H9 (cell line): Measurements from ENCODE around the gene BTRC. TPM values are rescaled to one million over a fixed set of nuclear protein-coding genes. Genes with fewer than 3 reads are reported as not detected.

ENCODE experiments used
- DNase-seq: peaks from one replicate; pipeline ENCODE4 v3.0.0-alpha.2; 2017
- H2AFZ ChIP-seq: one replicate; pipeline ENCODE4 v1.6.1; 2013; ENCODE audit warnings: mild to moderate bottlenecking, low read length, control low read depth, moderate library complexity
- H2AK5ac ChIP-seq: 2 replicates; pipeline ENCODE4 v1.6.1; 2013; ENCODE audit warnings: low read length, control low read depth, mixed read lengths; ENCODE audit not compliant: insufficient read length
- H2BK120ac ChIP-seq: one replicate; pipeline ENCODE4 v1.6.1; 2013; ENCODE audit warnings: low read depth, mild to moderate bottlenecking, low read length, control low read depth, inconsistent platforms; ENCODE audit not compliant: poor library complexity, severe bottlenecking
- H2BK12ac ChIP-seq: 2 replicates; pipeline ENCODE4 v1.6.1; 2013; ENCODE audit warnings: low read length, control low read depth, mixed read lengths, low read depth; ENCODE audit not compliant: insufficient read length
- H2BK15ac ChIP-seq: 2 replicates; pipeline ENCODE4 v1.6.1; 2013; ENCODE audit warnings: low read depth, low read length, control low read depth
- H2BK20ac ChIP-seq: one replicate; pipeline ENCODE4 v1.6.1; 2013; ENCODE audit warnings: low read depth, mild to moderate bottlenecking, low read length, control low read depth, inconsistent platforms; ENCODE audit not compliant: poor library complexity, severe bottlenecking
- H2BK5ac ChIP-seq: 2 replicates; pipeline ENCODE4 v1.6.1; 2013; ENCODE audit warnings: low read length, control low read depth, mixed read lengths; ENCODE audit not compliant: insufficient read length
- H3K14ac ChIP-seq: 2 replicates; pipeline ENCODE4 v1.6.1; 2013; ENCODE audit warnings: low read length, control low read depth; ENCODE audit not compliant: insufficient read depth
- H3K18ac ChIP-seq: 2 replicates; pipeline ENCODE4 v1.6.1; 2013; ENCODE audit warnings: low read depth, mild to moderate bottlenecking, mixed read lengths, low read length, control low read depth; ENCODE audit not compliant: insufficient read length
- H3K23ac ChIP-seq: 2 replicates; pipeline ENCODE4 v1.6.1; 2013; ENCODE audit warnings: low read length, control low read depth, mixed read lengths, low read depth; ENCODE audit not compliant: insufficient read length
- H3K23me2 ChIP-seq: 2 replicates; pipeline ENCODE4 v1.6.1; 2013; ENCODE audit warnings: low read depth, mild to moderate bottlenecking, mixed read lengths, low read length, control low read depth; ENCODE audit not compliant: insufficient read length, poor library complexity, severe bottlenecking
- H3K27ac ChIP-seq: 2 replicates; pipeline ENCODE4 v1.5.1; 2013; ENCODE audit warnings: low read length, control low read depth, mixed read lengths, low read depth; ENCODE audit not compliant: insufficient read length
- H3K27me3 ChIP-seq: 2 replicates; pipeline ENCODE4 v1.6.1; 2013; ENCODE audit warnings: low read length, control low read depth, inconsistent platforms; ENCODE audit not compliant: insufficient read depth
- H3K4ac ChIP-seq: 2 replicates; pipeline ENCODE4 v1.6.1; 2013; ENCODE audit warnings: low read depth, mild to moderate bottlenecking, control low read depth, inconsistent platforms, low read length, moderate library complexity
- H3K4me1 ChIP-seq: 2 replicates; pipeline ENCODE4 v1.6.1; 2013; ENCODE audit warnings: low read length, control low read depth, inconsistent platforms; ENCODE audit not compliant: insufficient read depth
- H3K4me2 ChIP-seq: 2 replicates; pipeline ENCODE4 v1.6.1; 2013; ENCODE audit warnings: low read length, control low read depth, mixed read lengths; ENCODE audit not compliant: insufficient read length, insufficient read depth
- H3K56ac ChIP-seq: 2 replicates; pipeline ENCODE4 v1.6.1; 2013; ENCODE audit warnings: low read depth, mild to moderate bottlenecking, mixed read lengths, low read length, control low read depth; ENCODE audit not compliant: insufficient read length
- H3K79me1 ChIP-seq: 2 replicates; pipeline ENCODE4 v1.6.1; 2013; ENCODE audit warnings: low read depth, mild to moderate bottlenecking, moderate library complexity, low read length, control low read depth, inconsistent platforms; ENCODE audit not compliant: insufficient read depth, poor library complexity, severe bottlenecking
- H3K79me2 ChIP-seq: 2 replicates; pipeline ENCODE4 v1.6.1; 2013; ENCODE audit warnings: low read length, control low read depth, inconsistent platforms; ENCODE audit not compliant: insufficient read depth
- H3K9ac ChIP-seq: 2 replicates; pipeline ENCODE4 v1.6.1; 2013; ENCODE audit warnings: low read length, control low read depth, mixed read lengths; ENCODE audit not compliant: insufficient read length; ENCODE audit errors: extremely low read depth
- H3K9me3 ChIP-seq: one replicate; pipeline ENCODE4 v1.6.1; 2013; ENCODE audit warnings: low read depth, low read length, inconsistent platforms; ENCODE audit not compliant: control insufficient read depth
- H3T11ph ChIP-seq: one replicate; pipeline ENCODE4 v1.6.1; 2013; ENCODE audit warnings: mild to moderate bottlenecking, low read length, control low read depth, inconsistent platforms
- H4K20me1 ChIP-seq: one replicate; pipeline ENCODE4 v1.6.1; 2013; ENCODE audit not compliant: control insufficient read depth, insufficient read length, insufficient read depth
- H4K5ac ChIP-seq: 2 replicates; pipeline ENCODE4 v1.6.1; 2013; ENCODE audit warnings: low read depth, mild to moderate bottlenecking, mixed read lengths, low read length, control low read depth; ENCODE audit not compliant: insufficient read length
- H4K8ac ChIP-seq: replicated peaks from 2 replicates; pipeline ENCODE4 v1.6.1; 2013; ENCODE audit warnings: low read length, control low read depth, mixed read lengths, low read depth; ENCODE audit not compliant: insufficient read length
- H4K91ac ChIP-seq: 2 replicates; pipeline ENCODE4 v1.6.1; 2013; ENCODE audit warnings: low read depth, mild to moderate bottlenecking, moderate library complexity, mixed read lengths, low read length, control low read depth; ENCODE audit not compliant: insufficient read length
- H3K27ac Mint-ChIP-seq, 3 experiments: 2 replicates in 2 of 3; 3 replicates in 1 of 3; pipeline ENCODE4 v1.8.0; 2020 to 2021; ENCODE audit warnings: mixed read lengths in 3 of 3, mild to moderate bottlenecking in 1 of 3, moderate library complexity in 1 of 3
- H3K27me3 Mint-ChIP-seq: 2 replicates; pipeline ENCODE4 v1.8.0; 2021; ENCODE audit warnings: low read depth, mild to moderate bottlenecking, moderate library complexity, mixed read lengths
- H3K36me3 Mint-ChIP-seq, 3 experiments: 2 replicates in 2 of 3; 3 replicates in 1 of 3; pipeline ENCODE4 v1.8.0; 2020 to 2021; ENCODE audit warnings: low read depth in 3 of 3, mixed read lengths in 3 of 3; ENCODE audit not compliant: insufficient read depth in 1 of 3
- H3K4me1 Mint-ChIP-seq, 2 experiments: 2 replicates each; pipeline ENCODE4 v1.8.0; 2020; ENCODE audit warnings: mixed read lengths in 2 of 2
- H3K4me3 Mint-ChIP-seq, 2 experiments: 2 replicates in 1 of 2; 3 replicates in 1 of 2; pipeline ENCODE4 v1.8.0; 2020 to 2021; ENCODE audit warnings: mild to moderate bottlenecking in 2 of 2, mixed read lengths in 2 of 2, moderate library complexity in 1 of 2
- H3K9me3 Mint-ChIP-seq, 2 experiments: 2 replicates in 1 of 2; 3 replicates in 1 of 2; pipeline ENCODE4 v1.8.0; 2020; ENCODE audit warnings: mild to moderate bottlenecking in 2 of 2, mixed read lengths in 2 of 2, moderate library complexity in 1 of 2
- WGBS: extraction: QIAGEN DNeasy Blood & Tissue Kit; methylation state at CpG from one replicate; pipeline ENCODE4 v1.1.7; 2013; ENCODE audit warnings: missing lambda C conversion rate, low lambda C conversion rate, mixed read lengths; ENCODE audit not compliant: insufficient read length; ENCODE audit errors: extremely low coverage; 5-methylcytosine and 5-hydroxymethylcytosine counted together
- total RNA-seq: library from RNA; stranded (reverse); gene quantifications from 2 replicates; pipeline ENCODE4 v1.2.1, GENCODE V29; 2021
- TF ChIP-seq, protein P1 (sequence below): fragments of 200-600 bp; sonication (generic); conservative IDR thresholded peaks from 3 replicates; pipeline ENCODE4 v1.8.0; 2021; ENCODE audit warnings: antibody characterized with exemption, mild to moderate bottlenecking

The BTRC gene
- total RNA-seq, 1 experiment from 2014 or later = 24.2 TPM

DNA sequence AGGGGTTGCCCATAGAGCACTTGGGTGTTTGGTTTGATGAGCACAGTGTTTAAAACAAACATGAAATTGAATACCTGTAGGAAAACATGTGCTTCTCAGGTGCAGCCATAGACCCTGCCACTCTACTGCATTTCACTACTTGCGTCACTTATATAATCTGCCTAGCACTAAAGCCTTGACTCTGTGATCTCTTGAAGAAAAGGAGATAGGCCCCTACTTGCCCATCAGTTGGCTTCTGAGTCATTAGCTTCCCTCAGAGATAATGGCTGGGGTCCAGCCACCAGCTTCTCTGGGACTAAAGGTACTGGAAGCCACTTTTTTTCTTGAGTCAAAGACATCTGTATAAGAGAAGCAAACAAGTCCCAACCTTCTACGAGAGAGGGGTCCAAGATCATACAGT is 45.9 kb upstream of the BTRC start:
- Histone ChIP-seq H3K23ac (no peak overlapping the region), H3K9ac (no peak overlapping the region), H2BK5ac (no peak overlapping the region), H3K9me3 (no peaks in the 10 kb centered on the region), H4K8ac (no peak overlapping the region), H3K4me2 (no peak overlapping the region), H3K27me3 (no peaks in the 10 kb centered on the region; the same call in 1 of the 2 replicates), H2AK5ac (no peak overlapping the region), H2AFZ (no peak overlapping the region), H3K27ac (no peak overlapping the region), H2BK120ac (no peak overlapping the region), H4K5ac (no peak overlapping the region), H3T11ph (no peak overlapping the region), H3K18ac (no peak overlapping the region), H3K23me2 (no peaks in the 10 kb centered on the region), H3K79me2 (no peaks in the 10 kb centered on the region), H4K20me1 (no peaks in the 10 kb centered on the region), H3K14ac (no peak overlapping the region), H3K4ac (no peak overlapping the region), H2BK12ac (no peak overlapping the region), H4K91ac (no peak overlapping the region), H3K4me1 (no peaks in the 10 kb centered on the region), H3K79me1 (no peaks in the 10 kb centered on the region), H2BK20ac (no peak overlapping the region), H2BK15ac (no peak overlapping the region), H3K56ac (no peak overlapping the region)
- DNase-seq = no peak
- no CpG with 5 or more reads among the region's 2 CpGs for WGBS
- H3K9me3 Mint-ChIP-seq = no peaks in the 10 kb centered on the region
- H3K36me3 Mint-ChIP-seq = no peaks in the 10 kb centered on the region
- no peak overlapping the region for H3K27ac Mint-ChIP-seq
- TF ChIP-seq, protein P1, sequence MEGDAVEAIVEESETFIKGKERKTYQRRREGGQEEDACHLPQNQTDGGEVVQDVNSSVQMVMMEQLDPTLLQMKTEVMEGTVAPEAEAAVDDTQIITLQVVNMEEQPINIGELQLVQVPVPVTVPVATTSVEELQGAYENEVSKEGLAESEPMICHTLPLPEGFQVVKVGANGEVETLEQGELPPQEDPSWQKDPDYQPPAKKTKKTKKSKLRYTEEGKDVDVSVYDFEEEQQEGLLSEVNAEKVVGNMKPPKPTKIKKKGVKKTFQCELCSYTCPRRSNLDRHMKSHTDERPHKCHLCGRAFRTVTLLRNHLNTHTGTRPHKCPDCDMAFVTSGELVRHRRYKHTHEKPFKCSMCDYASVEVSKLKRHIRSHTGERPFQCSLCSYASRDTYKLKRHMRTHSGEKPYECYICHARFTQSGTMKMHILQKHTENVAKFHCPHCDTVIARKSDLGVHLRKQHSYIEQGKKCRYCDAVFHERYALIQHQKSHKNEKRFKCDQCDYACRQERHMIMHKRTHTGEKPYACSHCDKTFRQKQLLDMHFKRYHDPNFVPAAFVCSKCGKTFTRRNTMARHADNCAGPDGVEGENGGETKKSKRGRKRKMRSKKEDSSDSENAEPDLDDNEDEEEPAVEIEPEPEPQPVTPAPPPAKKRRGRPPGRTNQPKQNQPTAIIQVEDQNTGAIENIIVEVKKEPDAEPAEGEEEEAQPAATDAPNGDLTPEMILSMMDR = no peak
- peaks cover 13 to 35% of the 10 kb centered on the region in 2 experiments for H3K4me1 Mint-ChIP-seq
- no peak overlapping the region for H3K4me3 Mint-ChIP-seq
- peaks cover 53% of the 10 kb centered on the region for H3K27me3 Mint-ChIP-seq
